OCI-LY1 (cell line): ENCODE data around the gene SAMD5.

Experiments
- CTCF ChIP-seq: fragments of 200-600 bp; sonication (generic), shearing (Covaris generic); IDR thresholded peaks from 2 replicates; pipeline ENCODE4 v1.5.1; 2017; ENCODE audit warnings: mild to moderate bottlenecking, antibody characterized with exemption, low read length, moderate library complexity, mixed read lengths
- EZH2 ChIP-seq: fragments of 200-600 bp; sonication (generic), shearing (Covaris generic); IDR thresholded peaks from 2 replicates; pipeline ENCODE4 v1.8.0; 2017; ENCODE audit warnings: borderline replicate concordance, mixed run types, mild to moderate bottlenecking, antibody characterized with exemption, low read length, moderate library complexity, mixed read lengths

- no peak for TF ChIP-seq CTCF
- no peak for TF ChIP-seq EZH2
These were observed 6.8 kb downstream of the SAMD5 start for GRCh38 chr6:147515327-147515726.
